Measurements from ENCODE around the gene CSF1R. TPM values are rescaled to one million over a fixed set of nuclear protein-coding genes. Genes with fewer than 3 reads are reported as not detected.

The CSF1R gene
- total RNA-seq, 1 donor from 2014 or later, result 19.5 TPM

DNA sequence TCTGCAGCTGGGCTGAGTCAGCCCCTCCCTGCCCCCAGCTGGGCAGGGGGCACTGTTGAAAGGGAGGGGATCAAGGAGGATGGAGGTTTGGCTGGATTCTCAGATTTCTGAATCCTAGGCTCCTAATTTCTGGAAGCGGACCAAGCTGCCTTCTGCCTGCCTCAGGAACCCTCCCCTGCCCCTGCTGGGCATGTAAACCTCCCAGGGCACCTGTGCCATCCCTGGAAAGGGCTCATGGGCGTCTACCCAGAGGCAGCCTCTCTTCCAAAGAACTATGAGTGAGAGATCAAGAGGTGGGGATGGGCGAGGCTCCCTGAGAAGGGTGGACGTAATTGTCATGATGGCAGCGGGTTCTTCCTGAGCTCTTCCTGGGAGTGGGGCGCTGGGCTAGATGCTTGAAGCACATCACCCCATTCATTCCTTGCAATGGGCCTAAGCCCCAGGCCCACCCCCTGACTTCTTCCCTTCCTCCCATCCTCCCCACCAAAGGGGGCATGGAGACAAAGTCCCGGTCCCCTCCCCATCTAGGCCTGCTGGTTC is 21.6 kb downstream of the CSF1R start:
- ATAC-seq (ENCODE audit: poor library complexity), result peak; percentile 30
- intact Hi-C loops (cut with DNase I), result no loop called here
- no peak for DNase-seq

GRCh38 chr5:150063638-150064037 is 22.7 kb downstream of the CSF1R start:
- DNase-seq (peak; percentile 61), ATAC-seq (ENCODE audit: poor library complexity) (peak; percentile 10)
- intact Hi-C loops (cut with DNase I), result no loop called here

DNA sequence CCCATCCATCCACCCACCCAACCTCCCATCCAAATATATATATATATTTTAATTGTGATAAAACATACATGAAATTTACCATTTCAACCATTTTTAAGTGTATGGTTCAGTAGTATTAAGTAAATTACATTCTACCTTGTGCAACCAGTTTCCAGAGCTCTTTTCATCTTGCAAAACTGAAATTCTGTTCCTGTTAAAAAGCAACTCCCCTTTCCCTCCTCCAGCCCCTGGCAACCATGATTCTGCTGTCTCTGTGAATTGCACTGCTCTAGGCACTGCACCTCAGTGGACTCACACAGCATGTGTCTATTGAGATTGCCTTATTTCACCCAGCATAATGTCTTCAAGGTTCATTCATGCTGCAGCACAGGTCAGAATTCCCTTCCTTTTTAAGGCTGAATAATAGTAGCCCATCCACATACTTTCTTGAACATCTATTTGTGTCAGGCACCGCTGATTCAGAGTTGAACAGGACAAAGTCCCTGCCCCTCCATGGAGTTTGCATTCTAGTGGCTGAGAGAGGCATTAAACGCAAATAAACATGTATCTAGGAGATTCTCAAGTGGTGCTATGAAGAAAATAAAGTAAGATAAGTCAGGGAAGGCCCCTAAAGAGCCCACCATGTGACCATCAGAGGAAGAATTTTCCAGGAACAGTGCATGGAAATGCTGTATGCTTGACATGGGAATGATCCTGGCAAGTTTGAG is 24.0 kb downstream of the CSF1R start:
- ATAC-seq (ENCODE audit: poor library complexity) (no peak), DNase-seq (no peak)
- intact Hi-C loops (cut with DNase I), result no loop called here

DNA sequence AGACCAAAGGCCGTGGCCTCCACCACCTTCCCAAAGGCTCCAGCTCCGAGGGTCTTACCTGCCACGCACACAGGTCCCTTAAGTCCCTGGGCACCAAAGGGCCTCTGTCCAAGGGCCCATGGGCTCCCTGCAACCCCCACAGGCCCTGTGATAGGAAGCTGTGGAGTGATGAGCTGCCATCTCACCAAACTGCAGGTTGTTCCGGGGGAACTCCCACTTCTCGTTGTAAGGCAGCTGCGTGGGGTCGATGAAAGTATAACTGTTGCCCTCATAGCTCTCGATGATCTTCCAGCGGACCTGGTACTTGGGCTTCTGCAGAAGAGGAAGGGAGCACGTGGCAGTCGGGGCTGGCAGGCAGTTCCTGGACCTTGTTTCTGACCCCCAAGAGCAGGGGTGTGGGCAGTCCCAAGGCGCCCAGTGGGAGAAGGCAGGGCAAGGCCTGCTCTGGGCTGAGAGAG is 24.8 kb downstream of the CSF1R start:
- no peak for ATAC-seq (ENCODE audit: poor library complexity)
- intact Hi-C loops (cut with DNase I), result no loop called here
- no peak for DNase-seq

- intact Hi-C loops (cut with DNase I), result no loop called here
- DNase-seq (no peak), ATAC-seq (ENCODE audit: poor library complexity) (no peak)
These were observed 25.9 kb downstream of the CSF1R start for GRCh38 chr5:150060471-150060870.

DNA sequence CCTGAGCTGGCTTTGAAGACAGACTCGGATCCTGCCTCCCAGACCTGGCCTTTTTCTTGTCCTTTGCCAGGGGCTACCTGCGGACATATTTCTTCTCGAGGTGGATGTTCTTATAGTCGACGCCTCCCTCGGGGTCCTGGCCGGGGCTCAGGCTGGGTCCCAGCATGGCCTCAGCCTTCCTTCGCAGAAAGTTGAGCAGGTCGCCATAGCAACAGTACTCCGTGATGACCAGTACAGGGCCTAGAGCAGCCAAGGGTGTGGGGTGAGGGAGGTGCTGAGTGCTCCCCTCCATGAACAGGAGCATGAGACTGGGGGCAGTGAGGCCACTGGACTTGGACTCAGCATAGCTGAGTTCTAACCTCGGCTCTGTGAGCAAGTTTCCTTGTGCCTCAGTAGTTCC is 26.7 kb downstream of the CSF1R start:
- ATAC-seq (ENCODE audit: poor library complexity), result no peak

DNA sequence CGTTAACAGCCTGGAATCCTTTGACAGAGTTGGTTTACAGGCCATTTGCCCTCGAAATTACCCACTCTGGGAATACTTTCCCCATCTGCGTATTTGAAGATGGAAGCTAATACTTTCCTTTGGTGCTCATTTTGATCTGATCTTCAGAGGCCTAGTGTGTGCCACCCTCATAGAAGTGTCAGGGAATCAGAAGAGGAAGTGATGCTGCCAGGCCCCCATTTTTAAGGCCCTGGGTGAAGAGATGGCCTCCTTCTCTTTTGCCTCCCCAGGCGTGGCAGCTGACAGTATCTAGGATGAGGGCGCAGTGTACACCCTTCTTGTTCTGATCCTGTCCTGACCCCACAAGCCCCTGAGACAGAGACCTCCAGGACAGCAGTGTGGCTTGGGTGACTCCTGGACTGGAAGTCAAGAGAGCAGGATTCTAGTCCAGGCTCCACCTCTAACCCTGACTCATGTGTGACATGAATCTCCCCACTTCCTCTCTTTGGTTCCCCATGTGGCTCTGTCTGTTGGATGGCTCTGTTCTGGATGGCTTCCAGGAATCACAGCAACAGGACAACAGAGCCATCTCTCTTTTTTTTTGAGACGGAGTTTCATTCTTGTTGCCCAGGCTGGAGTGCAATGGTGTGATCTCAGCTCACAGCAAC is 27.8 kb downstream of the CSF1R start:
- DNase-seq (no peak), ATAC-seq (ENCODE audit: poor library complexity) (peak; percentile 56)
- intact Hi-C loops (cut with DNase I), result no loop called here

More for the DNA sequence above, 26.7 kb downstream of the CSF1R start:
- intact Hi-C loops (cut with DNase I), result no loop called here
- DNase-seq, result no peak

- ATAC-seq (ENCODE audit: poor library complexity) (no peak), DNase-seq (no peak)
- intact Hi-C loops (cut with DNase I), result no loop called here
These were observed 28.4 kb downstream of the CSF1R start for GRCh38 chr5:150057996-150058395.

DNA sequence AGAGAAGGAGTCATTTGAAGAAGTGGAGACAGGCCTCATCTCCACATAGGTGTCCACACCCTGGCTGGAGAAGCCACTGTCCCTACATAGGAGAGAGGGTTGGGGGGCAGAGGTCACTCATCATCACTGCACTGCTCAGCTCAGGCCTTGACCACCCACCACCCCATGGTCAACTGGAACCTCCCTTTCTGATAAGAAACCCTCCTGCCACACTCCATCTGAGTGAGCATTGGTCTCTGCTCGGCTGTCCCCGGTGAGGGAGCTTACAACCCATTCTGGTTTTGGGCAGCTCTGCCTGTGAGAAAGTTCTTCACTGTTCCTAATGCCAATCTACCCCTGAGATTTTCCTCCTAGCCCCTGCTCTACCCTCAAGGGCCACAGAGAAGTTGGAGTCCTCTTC is 28.8 kb downstream of the CSF1R start:
- DNase-seq (no peak), ATAC-seq (ENCODE audit: poor library complexity) (no peak)
- intact Hi-C loops (cut with DNase I), result no loop called here

DNA sequence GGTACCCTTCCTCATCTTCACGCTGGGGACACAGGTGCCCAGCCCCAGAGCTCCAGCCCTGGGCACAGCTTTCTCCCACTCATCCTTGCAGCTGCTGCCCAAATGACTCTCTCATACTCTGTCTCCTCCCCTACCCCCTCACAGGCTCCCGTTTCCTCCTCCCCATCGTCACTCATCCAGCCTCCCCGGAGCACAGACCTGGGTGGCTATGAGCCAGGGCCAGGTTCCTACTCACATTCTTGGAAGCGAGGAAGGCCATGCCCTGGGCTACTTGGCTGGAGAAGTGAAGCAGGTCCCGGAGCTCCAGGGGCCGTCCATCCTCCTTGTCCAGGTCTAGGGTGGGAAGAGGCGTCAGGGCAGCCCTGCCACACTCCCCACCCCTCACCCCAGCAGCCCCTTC is 29.3 kb downstream of the CSF1R start:
- ATAC-seq (ENCODE audit: poor library complexity), result no peak
- DNase-seq, result no peak
- intact Hi-C loops (cut with DNase I), result no loop called here

- ATAC-seq (ENCODE audit: poor library complexity) (no peak), DNase-seq (no peak)
- intact Hi-C loops (cut with DNase I), result no loop called here
These were observed 30.3 kb downstream of the CSF1R start for GRCh38 chr5:150056075-150056443.

- ATAC-seq (ENCODE audit: poor library complexity) (no peak), DNase-seq (no peak)
- intact Hi-C loops (cut with DNase I), result no loop called here
These were observed 30.9 kb downstream of the CSF1R start for GRCh38 chr5:150055326-150056074.

DNA sequence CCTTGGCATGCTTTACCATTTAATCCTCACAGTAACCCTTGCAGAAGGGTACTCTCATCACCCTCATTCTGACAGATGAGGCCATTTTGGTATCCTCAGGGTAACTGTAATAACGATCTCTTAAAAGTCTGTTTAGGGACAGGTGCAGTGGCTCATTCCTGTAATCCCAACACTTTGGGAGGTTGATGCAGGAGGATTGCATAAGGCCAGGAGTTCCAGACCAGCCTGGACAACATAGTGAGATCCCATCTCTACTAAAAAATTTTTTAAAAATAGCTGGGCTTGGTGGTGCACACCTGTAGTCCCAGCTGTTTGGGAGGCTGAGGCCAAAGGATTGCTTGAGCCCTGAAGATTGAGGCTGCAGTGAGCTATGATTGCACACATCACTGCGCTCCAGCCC is 31.8 kb downstream of the CSF1R start:
- intact Hi-C loops (cut with DNase I), result no loop called here
- no peak for DNase-seq
- ATAC-seq (ENCODE audit: poor library complexity), result no peak

- intact Hi-C loops (cut with DNase I), result no loop called here
- no peak for ATAC-seq (ENCODE audit: poor library complexity)
- no peak for DNase-seq
These were observed 32.5 kb downstream of the CSF1R start for GRCh38 chr5:150053713-150054392.

DNA sequence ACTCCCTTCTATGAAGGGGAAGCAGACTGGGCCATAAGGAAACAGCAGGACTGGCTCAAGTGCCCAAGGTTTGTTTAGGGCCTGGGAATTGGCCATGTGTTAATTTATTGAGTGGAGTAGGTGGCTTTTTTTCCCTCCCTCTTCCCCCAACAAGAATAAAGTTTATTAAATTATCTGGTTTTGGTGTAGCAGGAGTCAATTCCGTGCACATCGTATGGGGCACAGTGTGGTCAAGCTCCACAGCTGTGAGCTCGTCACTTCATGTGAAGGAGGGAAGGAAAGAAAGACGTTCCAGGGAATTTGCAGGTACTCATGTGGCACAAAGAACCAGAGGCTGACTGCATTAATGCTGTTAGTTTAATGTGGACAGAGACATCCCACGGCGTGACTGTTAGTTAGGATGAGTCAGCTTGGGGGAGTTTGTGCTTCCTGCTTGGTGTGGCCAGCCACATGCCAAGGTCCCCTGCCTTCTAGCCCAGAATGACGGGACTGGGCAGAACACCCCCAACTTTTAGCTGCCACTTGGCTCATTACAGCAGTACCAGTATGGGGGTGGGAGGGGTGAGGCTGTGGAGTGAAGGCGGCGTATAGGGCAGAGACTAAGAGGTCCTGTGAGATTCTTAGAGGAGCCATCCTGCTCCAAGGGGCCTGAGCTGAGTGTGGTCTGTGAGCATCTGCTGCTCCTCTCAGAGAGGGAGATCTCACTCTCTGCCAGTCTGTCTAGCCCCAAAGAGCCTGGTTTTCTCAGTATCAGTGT is 33.2 kb downstream of the CSF1R start:
- ATAC-seq (ENCODE audit: poor library complexity) (no peak), DNase-seq (no peak)
- intact Hi-C loops (cut with DNase I), result no loop called here

DNA sequence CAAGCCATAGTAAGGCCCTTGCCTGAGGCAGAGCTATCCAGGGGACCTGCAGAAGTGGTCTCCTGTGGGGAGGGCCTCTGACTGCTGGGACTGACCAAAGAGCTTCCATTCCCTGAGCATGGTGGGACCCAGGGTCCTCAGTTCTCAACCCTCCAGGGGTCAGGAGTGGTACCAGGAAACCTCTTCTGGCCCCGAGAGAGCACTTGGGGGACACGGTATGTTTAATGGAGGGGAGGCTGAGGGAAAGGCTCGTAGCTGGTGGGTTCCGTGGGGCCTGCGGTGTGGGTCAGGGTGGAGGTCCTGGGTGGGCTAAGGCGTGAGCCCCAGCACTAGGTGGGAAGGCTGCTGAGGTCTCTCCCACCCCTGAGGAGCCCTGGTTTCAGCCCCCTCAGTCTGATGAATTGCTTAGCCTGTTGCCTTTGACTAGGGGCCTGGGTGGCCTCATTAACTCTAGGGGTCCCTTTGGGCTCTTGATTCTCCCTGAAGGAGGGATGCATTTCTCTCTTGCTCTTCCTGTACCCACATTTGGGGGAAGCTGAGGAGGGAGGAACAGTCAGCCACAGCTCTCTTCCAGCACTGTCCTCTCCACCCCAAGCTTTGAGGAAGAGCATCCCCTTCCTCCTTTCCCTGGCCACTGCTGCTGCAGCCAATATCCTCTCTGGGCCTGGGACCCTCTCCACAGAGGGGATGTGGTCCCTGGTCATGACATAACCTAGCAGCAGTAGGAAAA is 34.0 kb downstream of the CSF1R start:
- DNase-seq (no peak), ATAC-seq (ENCODE audit: poor library complexity) (no peak)
- intact Hi-C loops (cut with DNase I), result no loop called here

- ATAC-seq (ENCODE audit: poor library complexity), result no peak
- DNase-seq, result no peak
- intact Hi-C loops (cut with DNase I), result no loop called here
These were observed 34.6 kb downstream of the CSF1R start for GRCh38 chr5:150051657-150052195.
